ENCODE data around the gene DPEP3. TPM values are rescaled to one million over a fixed set of nuclear protein-coding genes. Genes with fewer than 3 reads are reported as not detected.
"Not testable (repeated sequence)": the region's sequence is repeated elsewhere in the genome, so short reads cannot be mapped to it uniquely, and the experiment has no call there.

DPEP3 gene
- total RNA-seq, 2 donors from 2014 or later = not detected

DNA sequence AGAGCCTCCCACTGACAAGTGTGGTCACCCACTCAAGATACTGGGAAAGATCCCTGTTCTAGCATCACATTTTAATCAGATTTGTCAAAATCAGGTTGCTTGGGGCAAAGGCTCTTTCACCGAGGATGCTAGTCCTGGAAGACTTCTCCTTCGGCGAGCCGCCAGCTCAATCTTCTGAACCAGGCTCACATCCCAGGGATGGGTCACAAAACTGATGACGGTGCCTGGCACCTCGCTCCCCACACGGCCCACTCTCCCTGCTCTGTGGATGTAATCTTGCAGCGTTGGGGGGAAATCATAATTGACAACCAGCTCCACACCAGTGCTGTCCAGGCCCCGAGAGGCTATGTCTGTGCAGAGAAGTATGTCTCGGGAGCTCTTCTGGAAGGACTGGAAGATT is 41.2 kb upstream of the DPEP3 start:
- DNase-seq (no peak), ATAC-seq (no peak)
- H3K36me3 ChIP-seq (replicated peaks in 1 of 2; ENCODE audit: insufficient read depth in 1 of 2, low read depth in 2 of 2) = no peaks in the 10 kb centered on the region
- intact Hi-C loops (cut with DNase I) = no loop called here
- H3K9me3 ChIP-seq = no peaks in the 10 kb centered on the region
- no peaks in the 10 kb centered on the region for H3K27me3 ChIP-seq
- H3K4me3 ChIP-seq = no peak overlapping the region
- 88 to 100% methylated on average over 2 to 10 of the region's 10 CpGs for WGBS, 2 donors
- peaks cover 26% of the 10 kb centered on the region for H3K4me1 ChIP-seq
- no peak for TF ChIP-seq POLR2A (IDR thresholded peaks at IDR 0.05)
- TF ChIP-seq, protein P1, sequence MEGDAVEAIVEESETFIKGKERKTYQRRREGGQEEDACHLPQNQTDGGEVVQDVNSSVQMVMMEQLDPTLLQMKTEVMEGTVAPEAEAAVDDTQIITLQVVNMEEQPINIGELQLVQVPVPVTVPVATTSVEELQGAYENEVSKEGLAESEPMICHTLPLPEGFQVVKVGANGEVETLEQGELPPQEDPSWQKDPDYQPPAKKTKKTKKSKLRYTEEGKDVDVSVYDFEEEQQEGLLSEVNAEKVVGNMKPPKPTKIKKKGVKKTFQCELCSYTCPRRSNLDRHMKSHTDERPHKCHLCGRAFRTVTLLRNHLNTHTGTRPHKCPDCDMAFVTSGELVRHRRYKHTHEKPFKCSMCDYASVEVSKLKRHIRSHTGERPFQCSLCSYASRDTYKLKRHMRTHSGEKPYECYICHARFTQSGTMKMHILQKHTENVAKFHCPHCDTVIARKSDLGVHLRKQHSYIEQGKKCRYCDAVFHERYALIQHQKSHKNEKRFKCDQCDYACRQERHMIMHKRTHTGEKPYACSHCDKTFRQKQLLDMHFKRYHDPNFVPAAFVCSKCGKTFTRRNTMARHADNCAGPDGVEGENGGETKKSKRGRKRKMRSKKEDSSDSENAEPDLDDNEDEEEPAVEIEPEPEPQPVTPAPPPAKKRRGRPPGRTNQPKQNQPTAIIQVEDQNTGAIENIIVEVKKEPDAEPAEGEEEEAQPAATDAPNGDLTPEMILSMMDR (IDR thresholded peaks at IDR 0.05) = no peak
- H3K27ac ChIP-seq = no peak overlapping the region

DNA sequence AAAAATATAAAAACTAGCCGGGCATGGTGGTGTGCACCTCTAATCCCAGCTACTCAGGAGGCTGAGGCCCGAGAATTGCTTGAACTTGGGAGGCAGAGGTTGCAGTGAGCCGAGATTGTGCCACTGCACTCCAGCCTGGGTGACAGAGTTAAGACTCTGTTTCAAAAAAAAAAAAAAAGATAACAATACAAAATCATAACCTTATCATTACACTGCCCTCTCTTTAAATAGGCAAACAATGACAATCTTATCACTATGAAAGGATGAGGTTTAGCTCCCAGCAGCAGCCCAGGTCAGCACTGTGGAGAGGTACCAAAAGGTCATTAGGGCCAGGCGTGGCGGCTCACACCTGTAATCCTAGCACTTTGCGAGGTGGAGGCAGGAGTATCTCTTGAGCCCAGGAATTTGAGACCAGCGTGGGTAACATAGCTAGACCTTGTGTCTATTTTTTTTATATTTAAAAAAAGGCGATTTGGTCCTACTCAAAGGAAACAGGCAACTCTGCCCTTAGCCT is 38.9 kb upstream of the DPEP3 start:
- DNase-seq (no peak), ATAC-seq (no peak)
- no peaks in the 10 kb centered on the region for H3K27me3 ChIP-seq
- H3K36me3 ChIP-seq (replicated peaks in 1 of 2; ENCODE audit: insufficient read depth in 1 of 2, low read depth in 2 of 2) = no peaks in the 10 kb centered on the region
- H3K9me3 ChIP-seq = no peaks in the 10 kb centered on the region
- intact Hi-C loops (cut with DNase I) = no loop called here
- H3K27ac ChIP-seq = no peak overlapping the region
- TF ChIP-seq POLR2A (IDR thresholded peaks at IDR 0.05) = no peak
- TF ChIP-seq, protein P1 (IDR thresholded peaks at IDR 0.05) = no peak
- peaks cover 25% of the 10 kb centered on the region for H3K4me1 ChIP-seq
- no peak overlapping the region for H3K4me3 ChIP-seq
- WGBS, 2 donors = 58 to 60% methylated on average over 8 of the region's 8 CpGs

DNA sequence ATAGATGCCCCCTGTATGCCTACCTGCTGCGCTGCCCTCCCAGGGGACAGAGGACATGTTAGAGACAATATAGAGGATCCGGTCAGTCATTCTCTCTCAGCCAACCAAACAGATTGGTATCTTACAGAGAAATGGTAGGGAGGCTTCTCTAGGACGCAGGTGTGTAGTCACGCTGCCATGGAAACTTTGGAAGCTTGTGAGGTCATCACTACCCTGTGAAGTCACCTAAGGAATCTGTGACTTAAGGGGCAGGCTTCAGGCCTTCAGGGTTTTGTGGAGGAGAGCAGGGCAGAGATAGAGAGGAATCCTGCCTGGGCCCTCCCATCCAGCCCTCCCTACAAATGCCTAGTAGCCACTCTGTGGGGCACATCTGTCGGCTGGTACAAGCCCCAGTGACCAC is 35.4 kb upstream of the DPEP3 start, which contains the start of gene DPEP2NB:
TSS of gene DPEP2NB (minus strand) at position 231 of the 400 bp plus-strand sequence. CDS start at position 90, 141 bp downstream.
- no peak within 1 kb of the TSS for H3K27ac ChIP-seq
- DNase-seq (no peak), ATAC-seq (no peak)
- 60 to 67% methylated on average over 3 to 5 of the region's 5 CpGs for WGBS, 2 donors
- no peak for TF ChIP-seq POLR2A (IDR thresholded peaks at IDR 0.05)
- TF ChIP-seq, protein P1 (IDR thresholded peaks at IDR 0.05) = no peak
- intact Hi-C loops (cut with DNase I) = no loop called here
- H3K9me3 ChIP-seq = no peaks in the 10 kb centered on the region
- H3K36me3 ChIP-seq (replicated peaks in 1 of 2; ENCODE audit: insufficient read depth in 1 of 2, low read depth in 2 of 2) = no peaks in the 10 kb centered on the region
- H3K4me1 ChIP-seq = no peaks in the 10 kb centered on the region
- no peak within 1 kb of the TSS for H3K4me3 ChIP-seq
- no peaks in the 10 kb centered on the region for H3K27me3 ChIP-seq

DNA sequence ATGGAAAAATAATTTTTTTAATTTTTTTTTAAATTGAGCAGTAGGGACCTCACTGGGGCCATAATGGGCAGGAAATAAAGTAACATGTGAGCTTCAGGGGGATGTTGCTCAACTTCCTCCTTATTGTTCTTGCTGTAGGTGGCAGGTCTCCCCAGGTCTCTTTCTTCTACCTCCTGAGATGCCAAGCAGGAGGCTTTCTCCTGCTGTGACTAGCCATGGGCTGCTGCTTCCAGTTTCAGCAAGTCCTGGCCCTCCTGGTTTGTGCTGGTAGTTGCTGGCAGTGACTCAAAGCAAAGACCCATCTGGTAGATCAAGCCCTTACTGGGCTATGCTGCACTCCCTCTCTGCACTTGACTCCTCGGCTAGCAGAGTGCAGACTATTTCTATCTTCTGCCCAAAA is 33.1 kb upstream of the DPEP3 start:
- 42 to 44% methylated on average over 1 of the region's 1 CpG for WGBS, 2 donors
- intact Hi-C loops (cut with DNase I) = no loop called here
- peak in 1 of 4 donors; percentile 10 for DNase-seq
- H3K4me1 ChIP-seq = no peaks in the 10 kb centered on the region
- no peak for ATAC-seq
- H3K9me3 ChIP-seq = no peaks in the 10 kb centered on the region
- no peak overlapping the region for H3K4me3 ChIP-seq
- TF ChIP-seq POLR2A (IDR thresholded peaks at IDR 0.05) = no peak
- TF ChIP-seq, protein P1 (IDR thresholded peaks at IDR 0.05) = no peak
- no peaks in the 10 kb centered on the region for H3K27me3 ChIP-seq
- H3K36me3 ChIP-seq (replicated peaks in 1 of 2; ENCODE audit: insufficient read depth in 1 of 2, low read depth in 2 of 2) = no peaks in the 10 kb centered on the region
- H3K27ac ChIP-seq = no peak overlapping the region

DNA sequence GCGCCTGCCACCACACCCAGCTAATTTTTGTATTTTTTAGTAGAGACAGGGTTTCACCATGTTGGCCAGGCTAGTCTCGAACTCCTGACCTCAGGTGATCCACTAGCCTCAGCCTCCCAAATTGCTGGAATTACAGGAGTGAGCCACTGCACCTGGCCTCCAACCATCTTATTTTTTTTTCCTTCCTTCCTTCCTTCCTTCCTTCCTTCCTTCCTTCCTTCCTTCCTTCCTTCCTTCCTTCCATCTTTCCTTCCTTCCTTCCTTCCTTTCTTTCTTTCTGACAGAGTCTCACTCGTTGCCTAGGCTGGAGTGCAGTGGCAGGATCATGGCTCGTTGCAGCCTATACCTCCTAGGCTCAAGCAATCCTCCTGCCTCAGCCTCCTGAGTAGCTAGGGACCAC is 29.6 kb upstream of the DPEP3 start:
- H3K4me3 ChIP-seq; H3K27ac ChIP-seq; H3K9me3 ChIP-seq; H3K4me1 ChIP-seq; intact Hi-C loops (cut with DNase I); H3K36me3 ChIP-seq (replicated peaks in 1 of 2; ENCODE audit: insufficient read depth in 1 of 2, low read depth in 2 of 2); H3K27me3 ChIP-seq; DNase-seq; ATAC-seq: not testable (repeated sequence)
- 58 to 68% methylated on average over 4 of the region's 4 CpGs for WGBS, 2 donors

All from body of pancreas (tissue), 4 donors.